UCSD-AML1 (cell line): Measurements from ENCODE around the gene PACS1.

Experiments
- DNase-seq: peaks from one replicate; lab custom pipeline; 2025; ENCODE audit not compliant: unreplicated experiment; lab: John Stamatoyannopoulos, UW

The PACS1 gene

GRCh38 chr11:66219846-66220565, 149.9 kb downstream of the PACS1 start:
- no peak for DNase-seq

GRCh38 chr11:66220566-66220935, 150.5 kb downstream of the PACS1 start:
- DNase-seq, result no peak

GRCh38 chr11:66221012-66221411, 150.9 kb downstream of the PACS1 start:
- DNase-seq, result no peak

GRCh38 chr11:66221726-66222236, 151.7 kb downstream of the PACS1 start:
- no peak for DNase-seq

GRCh38 chr11:66222358-66223149, 152.5 kb downstream of the PACS1 start:
- peak; percentile 82 for DNase-seq

GRCh38 chr11:66224226-66224855, 154.3 kb downstream of the PACS1 start:
- no peak for DNase-seq

GRCh38 chr11:66225066-66225465, 155.0 kb downstream of the PACS1 start:
- no peak for DNase-seq

GRCh38 chr11:66226101-66226500, 156.0 kb downstream of the PACS1 start:
- DNase-seq, result no peak

- no peak for DNase-seq
Observed at GRCh38 chr11:66227700-66228099, 157.6 kb downstream of the PACS1 start.

- DNase-seq, result no peak
Observed at GRCh38 chr11:66228521-66228920, 158.4 kb downstream of the PACS1 start.

- DNase-seq, result no peak
Observed at GRCh38 chr11:66230156-66230555, 160.1 kb downstream of the PACS1 start.

- no peak for DNase-seq
Observed at GRCh38 chr11:66230978-66231377, 160.9 kb downstream of the PACS1 start.

- DNase-seq, result no peak
Observed at GRCh38 chr11:66231561-66231960, 161.5 kb downstream of the PACS1 start.

GRCh38 chr11:66232769-66233168, 162.7 kb downstream of the PACS1 start:
- DNase-seq, result no peak

- DNase-seq, result no peak
Observed at GRCh38 chr11:66233301-66233700, 163.2 kb downstream of the PACS1 start.

- no peak for DNase-seq
Observed at GRCh38 chr11:66235141-66235540, 165.1 kb downstream of the PACS1 start.

GRCh38 chr11:66237867-66238266, 167.8 kb downstream of the PACS1 start:
- no peak for DNase-seq

- peak; percentile 77 for DNase-seq
Observed at GRCh38 chr11:66238786-66239413, 168.8 kb downstream of the PACS1 start.

GRCh38 chr11:66239511-66239910, 169.4 kb downstream of the PACS1 start:
- no peak for DNase-seq

GRCh38 chr11:66239998-66240780, 170.1 kb downstream of the PACS1 start:
- DNase-seq, result peak; percentile 40

- no peak for DNase-seq
Observed at GRCh38 chr11:66240781-66241136, 170.7 kb downstream of the PACS1 start.
